Stimulated activated CD4-positive, alpha-beta T cell treated with anti-CD3 and anti-CD28 coated beads, Interleukin-12 subunit alpha, Interleukin-12 subunit beta, amount 100 ng/mL, for 24 hours (primary cell): ENCODE measurements around the gene LSM10.
A peak's percentile ranks its signal among the peaks of the same experiment; 100 is the strongest.

Experiments used
- DNase-seq, 2 experiments: peaks; one replicate each; pipeline ENCODE4 v3.0.0-alpha.2; 2020; ENCODE audit warnings: low read depth in 2 of 2

LSM10 gene

DNA sequence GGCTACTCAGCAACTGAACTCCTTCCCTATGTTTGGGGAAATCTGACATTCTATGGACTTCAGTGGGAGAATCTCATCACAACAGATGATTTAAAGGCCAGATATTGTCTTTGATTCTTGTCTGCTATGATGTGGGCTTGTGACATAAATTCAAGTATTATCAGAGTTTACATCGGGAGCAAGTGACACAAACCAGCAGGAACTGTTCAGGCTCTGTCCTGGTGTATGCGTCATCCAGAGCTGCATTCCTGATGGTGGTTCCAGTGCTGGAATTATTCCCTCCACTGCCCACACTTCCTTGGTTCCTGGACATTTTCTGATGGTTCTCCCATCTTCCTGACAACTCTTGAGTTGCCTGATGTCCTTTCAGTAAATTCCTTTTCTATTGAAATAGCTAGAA lies 10.8 kb upstream of the LSM10 start:
- DNase-seq: no peak

DNA sequence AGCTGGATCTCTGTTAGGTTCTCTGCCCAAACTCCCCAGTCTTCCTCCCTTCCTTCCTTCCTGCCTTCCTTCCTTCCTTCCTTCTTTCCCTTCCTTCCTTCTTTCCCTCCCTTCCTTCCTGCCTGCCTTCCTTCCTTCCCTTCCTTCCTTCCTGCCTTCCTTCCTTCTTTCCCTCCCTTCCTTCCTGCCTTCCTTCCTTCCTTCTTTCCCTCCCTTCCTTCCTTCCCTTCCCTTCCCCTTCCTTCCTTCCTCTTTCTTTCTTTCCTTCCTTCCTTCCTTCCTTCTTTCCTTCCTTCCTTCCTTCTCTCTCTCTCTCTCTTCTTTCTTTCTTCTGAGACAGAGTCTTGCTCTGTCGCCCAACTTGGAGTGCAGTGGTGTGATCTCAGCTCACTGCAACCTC lies 8.7 kb upstream of the LSM10 start:
- DNase-seq: no peak

DNA sequence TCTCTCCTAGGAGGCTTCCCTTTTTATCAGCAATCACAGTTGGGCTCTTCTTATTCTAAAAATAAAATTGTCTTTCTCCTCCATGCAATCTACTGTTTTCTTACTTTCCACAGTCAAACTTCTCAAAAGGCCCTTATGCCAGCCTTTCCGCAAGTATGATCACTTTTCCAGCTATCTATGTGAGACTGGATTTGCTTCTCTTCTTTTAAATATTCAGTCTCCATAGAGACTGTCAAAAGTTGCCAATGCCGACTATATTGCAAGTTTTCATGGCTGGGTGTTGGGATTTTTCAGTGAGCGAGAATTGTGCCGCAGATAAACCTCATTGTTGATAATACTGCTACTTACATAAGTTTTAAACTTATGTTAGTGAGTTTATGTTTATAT lies 4.8 kb upstream of the LSM10 start:
- DNase-seq: no peak

DNA sequence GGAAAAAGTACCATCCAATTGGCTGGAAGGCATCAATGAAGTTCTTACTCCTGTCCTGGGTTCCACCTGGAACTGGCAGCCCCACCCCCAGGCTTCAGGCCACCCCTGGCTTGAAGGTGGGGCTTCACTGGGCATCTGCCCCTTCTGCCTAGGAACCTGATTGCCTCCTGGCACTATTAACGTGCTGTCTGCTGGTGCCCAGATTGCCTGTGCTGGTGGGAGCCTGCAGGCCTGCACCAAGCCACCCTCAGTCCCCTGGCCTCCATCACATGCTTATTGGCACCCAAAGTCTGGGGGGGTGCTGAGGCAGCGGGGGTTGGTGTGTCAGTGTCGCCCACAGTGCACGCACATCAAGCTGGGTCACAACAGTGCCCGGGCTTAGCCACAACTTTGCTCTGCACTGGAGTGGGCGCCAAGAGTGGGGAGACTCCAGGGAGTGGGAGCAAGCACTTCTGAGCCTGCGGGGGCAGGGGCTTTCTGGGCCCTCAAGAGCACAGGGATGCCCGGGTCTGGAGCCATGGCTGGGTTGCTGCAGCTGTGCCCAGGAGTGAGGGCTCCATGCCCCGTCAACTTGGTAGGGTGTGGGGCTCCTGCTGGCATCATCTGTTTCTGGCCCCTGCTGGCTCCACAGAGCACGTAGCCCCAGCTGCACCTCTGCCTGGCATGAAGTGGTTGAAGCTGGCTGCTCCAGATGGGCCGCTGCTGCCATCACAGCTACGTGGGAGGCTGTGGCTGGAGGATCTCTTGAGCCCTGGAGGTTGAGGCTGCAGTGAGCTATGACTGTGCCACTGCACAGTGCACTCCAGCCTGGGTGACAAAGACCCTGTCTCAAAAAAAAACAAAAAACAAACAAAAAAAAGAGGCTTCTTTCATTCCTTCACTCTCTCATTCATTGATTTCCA lies 4.1 kb upstream of the LSM10 start:
- no peak for DNase-seq

DNA sequence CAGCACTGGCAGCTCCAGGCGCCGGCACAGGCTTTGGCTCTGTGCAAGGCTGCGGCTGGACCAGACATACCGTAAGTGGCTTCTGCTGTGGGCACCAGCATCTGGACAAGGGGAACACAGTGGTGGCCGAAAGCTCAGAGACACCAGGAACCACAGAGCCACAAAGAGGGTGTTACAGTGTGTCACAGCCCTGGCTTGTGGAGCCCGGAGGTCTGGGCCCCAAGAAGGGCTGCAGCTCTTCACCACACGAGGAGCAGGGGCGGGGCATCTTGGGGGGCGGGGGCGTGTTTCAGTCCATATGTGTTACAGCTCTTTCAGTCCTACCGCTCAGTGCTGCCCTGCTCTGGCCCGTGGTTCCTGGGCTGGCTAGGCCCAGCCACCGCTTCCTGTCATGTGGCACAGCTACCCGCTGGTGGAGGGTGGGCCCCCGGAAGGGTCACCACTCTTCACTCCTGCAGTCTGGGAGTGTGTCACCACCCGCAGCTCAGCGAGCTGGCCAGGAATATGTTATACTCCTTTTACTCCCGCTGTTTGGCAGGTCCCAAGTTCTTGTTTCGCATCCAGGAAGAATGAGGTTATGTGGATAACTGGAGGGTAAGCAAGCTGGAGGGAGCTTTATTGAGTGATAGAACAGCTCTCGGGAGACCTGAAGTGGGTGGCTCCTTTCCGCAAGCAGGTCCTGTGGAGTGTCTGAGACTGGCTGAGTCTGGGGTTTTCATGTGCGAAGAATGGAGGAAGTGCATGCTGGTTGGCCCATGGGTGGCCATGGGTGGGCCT lies 3.3 kb upstream of the LSM10 start:
- peak in 1 of 2 experiments; percentile 64 for DNase-seq

DNA sequence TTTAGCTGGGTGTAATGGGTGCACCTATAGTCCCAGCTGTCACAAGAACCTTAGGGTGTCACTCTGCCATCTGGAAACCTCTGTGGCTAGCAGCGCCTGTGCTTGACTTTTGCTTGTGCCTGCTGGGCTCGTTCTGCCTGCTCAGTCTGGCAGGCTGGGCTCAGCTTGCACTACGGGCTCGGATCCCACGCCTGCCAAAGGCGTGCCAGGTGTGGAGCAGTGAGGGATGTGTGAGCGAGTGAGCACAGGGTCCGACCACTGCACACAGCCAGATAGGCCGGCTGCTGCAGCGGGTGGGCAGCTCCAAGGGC lies 2.8 kb upstream of the LSM10 start:
- DNase-seq: no peak

DNA sequence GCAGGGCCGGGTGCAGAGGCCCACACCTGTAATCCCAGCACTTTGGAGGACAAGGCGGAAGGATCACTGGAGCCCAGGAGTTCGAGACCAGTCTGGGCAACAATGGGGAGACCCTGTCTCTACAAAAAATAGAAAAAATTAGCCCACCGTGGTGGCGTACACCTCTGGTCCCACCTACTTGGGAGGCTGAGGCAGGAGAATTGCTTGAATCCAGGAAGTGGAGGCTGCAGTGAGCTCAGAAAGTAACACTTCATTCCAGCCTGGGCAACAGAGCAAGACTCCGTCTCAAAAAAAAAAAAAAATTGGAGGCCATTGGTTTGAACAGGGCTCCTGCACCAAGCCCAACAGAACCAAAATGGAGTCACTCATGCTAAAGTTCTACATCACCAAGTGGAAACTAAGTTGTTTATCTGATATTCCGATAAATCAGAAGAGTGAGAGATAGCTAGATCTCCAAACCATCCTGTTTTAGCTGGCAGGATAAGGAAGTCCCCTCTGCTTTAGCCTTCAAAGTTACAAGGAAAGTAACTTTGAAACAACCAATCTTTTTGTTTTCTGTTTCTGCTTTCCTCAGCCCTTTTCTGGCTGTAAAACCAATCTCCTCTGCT lies 766 bp upstream of the LSM10 start:
- no peak for DNase-seq

DNA sequence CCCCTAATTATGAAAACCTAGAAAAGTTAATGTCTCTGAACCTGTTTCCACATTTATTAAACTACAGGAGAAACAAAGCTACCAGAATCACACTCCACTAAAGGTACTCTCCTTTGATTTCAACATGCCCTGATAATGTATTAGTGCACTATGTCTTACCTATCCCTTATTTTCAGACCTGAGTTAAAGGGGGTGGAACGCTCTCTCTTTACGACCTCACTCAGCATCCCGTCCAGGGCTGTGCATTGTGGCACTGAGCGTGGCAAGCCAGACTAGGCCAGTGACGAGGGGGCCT lies 678 bp downstream of the LSM10 start:
- peak in 1 of 2 experiments; percentile 24 for DNase-seq

DNA sequence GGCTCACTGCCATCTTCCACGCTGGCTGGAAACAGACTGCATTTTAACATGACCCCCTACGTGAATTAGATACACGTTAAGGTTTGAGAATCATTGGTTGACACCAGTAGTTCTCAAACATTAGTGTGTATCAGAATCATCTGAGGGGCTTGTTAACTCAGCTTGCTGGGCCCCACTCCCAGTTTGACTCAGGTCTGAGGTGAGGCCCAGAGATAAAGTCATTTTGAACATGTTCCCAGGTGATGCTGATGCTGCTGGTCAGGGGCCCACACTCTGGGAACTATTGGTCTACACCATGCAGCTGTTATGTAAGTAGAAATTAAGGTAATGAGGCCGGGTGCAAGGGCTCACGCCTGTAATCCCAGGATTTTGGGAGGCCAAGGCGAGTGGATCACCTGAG lies 1.3 kb downstream of the LSM10 start:
- no peak for DNase-seq

DNA sequence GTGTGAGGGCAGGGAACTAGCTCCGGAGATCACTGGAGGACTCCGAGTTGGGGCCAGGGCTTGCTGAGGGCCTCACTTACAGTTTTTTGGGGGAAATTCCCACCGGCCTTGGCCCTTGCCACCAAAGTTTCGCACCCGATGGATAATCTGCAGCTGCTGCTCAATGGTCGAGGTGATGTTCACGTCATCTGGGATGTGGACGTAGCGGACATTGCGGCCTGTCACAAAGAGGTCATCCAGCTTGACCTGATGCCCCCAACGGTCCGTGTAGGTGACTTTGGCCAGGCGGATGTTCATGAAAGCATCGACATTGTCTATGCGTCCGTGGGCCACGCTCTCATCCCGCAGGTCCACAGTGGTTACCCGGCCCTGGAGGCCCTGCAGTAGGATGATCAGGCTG lies 4.0 kb downstream of the LSM10 start:
- DNase-seq: no peak

DNA sequence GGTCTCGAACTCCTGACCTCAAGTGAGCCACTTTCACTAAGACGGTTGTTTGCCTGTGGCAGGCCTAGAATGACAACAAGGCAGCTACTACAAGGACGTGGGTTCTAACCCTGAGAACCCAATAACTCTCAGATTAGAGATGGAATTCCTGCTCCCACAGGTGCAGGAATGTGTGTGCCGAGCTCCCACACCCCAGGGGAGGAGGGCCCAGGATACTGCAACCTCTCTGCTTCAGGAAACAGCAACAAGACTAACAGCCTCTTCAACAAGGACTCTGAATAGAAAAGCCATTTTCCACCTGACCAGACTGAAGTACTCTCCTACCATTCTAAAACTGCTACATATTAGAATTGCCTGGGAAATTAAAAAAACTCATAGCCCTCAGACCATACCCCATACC lies 4.9 kb downstream of the LSM10 start:
- no peak for DNase-seq

DNA sequence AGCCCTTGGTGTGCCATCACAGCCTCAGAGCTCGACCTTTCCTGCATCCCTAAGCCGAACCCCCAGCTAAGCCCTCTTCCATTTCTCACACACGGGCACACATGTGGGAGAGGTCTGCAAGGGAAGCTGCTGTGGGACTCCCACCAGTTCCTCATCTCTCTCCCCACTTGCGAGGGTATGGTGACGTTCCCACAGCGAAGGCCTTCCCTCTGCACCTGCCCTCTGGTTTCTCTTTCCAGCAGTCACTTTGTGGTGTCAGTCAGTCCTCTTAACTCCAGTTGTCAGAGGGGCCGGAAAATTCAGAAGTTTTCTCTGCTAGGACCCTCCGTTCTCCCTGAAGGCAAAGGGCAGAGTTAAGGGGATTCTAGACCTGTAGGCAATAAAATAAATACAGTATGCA lies 6.4 kb downstream of the LSM10 start:
- DNase-seq: no peak

DNA sequence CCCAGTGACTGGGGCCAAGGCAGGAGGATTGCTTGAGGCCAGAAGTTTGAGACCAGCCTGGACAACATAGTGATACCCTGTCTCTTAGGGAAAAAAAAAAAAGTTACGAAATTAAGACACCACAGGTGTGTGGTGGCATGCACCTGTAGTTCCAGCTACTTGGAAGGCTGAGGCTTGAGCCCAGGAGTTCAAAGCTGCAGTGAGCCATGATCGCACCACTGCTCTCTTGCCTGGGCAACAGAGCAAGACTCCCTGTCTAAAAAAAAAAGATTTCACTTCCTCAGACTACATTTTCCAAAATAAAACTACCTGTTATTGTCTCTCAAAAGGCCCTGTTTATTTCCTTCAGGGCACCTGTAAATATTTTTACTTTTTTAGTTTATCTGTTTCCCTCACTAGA lies 7.3 kb downstream of the LSM10 start:
- DNase-seq: no peak

DNA sequence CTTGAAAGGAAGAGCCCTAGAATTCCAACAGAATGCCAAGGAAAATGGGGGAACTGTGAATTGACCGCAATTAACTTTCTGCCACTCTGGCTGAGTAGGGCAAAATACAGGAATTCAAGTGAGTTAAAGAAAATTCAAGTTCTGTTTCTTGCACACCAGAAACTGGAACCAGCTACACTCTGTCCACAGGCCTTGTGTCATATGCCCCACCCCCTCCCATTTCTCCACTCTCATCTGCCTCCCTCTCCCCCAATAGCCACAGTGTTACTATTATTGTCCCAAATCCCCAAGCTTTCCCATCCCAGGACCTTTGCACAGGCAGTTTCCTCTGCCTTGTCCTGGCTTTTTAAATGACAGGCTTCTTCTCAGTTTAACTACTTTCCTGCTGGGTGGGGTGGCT lies 7.7 kb downstream of the LSM10 start:
- no peak for DNase-seq

DNA sequence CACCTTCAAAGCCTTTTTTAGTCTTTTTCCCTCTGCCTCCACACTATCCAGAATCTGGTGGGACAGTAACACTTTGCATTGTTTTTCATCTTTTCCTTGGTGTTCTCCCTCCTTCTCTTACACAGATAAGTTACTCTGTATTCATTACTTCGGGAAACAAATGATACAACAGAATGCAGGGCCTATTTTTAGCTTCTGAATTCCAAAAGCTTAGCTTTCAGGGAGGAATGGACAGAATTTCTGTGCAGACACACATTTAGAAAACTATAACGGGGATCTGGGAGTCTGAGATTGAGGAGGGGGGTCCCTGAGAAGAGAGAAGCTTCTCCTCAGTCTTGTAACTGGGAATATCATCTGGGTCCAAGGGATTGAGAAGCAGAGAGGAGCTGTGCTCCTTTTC lies 8.4 kb downstream of the LSM10 start:
- no peak for DNase-seq

DNA sequence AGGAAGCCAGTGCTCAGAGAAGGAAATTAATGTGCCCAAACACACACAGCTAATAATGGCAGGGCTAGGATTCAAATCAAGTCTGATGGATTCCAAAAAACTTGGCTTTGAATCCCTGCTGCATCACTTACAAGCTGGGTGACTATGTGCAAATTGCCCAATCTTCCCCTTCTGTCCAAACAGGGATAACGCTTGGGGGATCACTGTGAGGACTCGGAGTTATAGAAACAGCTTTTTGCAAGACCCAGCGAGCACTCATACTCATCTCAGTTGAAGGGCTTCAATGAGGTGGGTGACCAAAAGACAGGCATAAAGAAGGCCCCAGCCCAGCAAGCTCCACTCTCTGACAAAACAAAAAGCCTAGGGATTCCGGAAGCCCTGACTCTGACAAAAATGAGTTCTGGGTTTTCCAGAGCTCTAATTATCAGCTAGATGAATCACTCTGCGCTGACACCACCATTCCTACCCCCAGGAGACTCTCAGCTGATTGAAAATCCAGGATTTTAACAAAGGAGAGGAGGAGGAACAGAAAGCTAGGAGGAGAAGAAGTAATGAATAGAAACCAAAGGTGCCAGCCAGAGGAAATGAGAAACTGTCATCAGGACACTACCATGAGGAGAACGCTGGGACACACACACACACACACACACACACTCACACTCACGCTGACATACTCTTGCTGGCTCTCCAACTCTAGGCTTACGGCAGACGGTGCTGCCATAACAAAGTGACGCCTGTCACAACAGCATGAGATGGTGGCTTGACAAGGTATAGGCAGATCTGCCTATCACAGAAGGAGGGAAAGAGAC lies 10.4 kb downstream of the LSM10 start:
- DNase-seq: no peak

DNA sequence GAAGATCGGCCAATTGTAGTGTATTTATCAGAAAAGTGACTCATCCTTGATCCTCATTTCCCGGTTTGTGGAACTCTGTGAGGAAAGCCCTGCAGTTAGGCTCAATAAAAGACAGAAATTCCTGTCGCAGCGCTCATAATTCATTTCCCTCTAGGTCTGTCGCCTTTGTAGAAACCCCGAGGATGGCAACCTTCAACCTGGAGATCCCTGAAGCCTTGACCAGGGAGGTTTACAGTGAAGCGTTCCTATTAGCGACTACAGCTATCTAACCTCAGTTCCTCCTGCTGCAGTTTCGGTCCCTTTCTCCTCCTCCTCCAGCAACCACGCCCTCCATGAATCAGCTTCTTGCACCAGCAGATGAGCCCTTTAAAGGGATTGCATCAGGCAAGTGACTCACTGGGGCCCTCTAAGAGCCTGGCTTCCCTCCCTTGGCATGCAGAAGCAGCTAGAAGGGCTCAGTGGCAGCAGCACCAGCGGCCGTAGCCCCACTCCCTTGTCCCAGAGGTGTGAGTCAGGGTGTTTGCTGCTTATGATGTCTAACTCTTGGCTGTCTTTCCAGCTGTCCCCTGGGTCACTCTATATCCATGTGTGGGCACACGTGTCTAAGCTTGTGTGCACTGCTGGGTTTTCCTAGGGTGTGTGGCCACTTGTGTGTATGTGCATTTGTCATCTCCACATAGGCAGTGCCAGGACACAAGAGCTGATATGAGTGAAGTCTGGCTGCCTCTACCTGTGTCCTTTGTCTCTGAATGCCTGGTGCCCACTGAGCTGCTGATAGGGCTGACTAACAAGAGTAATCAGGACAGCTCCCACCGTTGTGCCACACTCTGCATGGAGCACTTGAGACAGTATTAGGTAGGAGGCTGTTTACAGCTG lies 11.2 kb downstream of the LSM10 start:
- peak; percentile 77 to 89 for DNase-seq

DNA sequence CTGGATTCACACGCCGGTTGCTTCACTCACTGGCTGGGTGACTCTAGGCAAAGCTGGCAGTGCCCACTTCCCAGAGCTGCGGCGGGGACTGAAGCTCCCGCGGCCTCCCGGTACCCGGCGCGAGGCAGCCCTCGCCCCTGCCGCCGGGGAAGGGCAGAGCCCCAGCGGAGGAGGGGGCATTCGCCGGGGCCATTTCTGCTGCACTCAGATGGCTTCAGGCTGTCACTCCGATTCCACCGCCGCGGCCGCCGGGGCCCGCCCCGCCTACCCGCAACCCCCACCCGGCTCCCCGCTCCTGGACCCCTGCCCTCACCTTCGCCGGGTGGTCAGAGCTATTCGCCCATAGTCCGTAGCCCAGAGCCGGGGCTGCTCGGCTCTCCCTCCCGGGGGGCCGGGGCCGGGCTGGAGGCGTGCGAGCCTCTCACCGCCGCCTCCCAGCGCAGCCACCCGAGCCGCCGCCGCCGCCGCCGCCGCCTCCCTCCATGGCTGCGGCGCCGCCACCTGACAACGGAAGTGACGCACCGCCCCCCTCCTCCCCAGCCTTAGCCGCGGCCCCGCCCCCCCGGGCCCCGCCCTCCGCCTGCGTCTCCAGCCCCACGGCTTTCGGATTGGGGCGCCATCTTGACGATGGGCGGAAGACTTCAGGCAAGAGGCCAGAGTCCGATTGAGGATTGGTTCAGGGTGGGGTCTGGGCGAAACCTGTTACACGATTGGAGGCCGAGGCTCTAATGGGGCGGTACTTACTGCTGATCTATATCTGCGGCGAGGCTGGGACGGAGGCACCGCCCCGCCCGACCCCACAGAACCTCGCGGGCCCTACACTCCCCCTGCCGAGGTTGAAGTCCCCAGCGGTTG lies 12.1 kb downstream of the LSM10 start, which contains the start of gene STK40:
Gene STK40 (minus strand): TSS at position 515 of the 855 bp plus-strand sequence. CDS start 24,592 bp downstream, outside the sequence.
- peak; percentile 97 to 98 for DNase-seq

DNA sequence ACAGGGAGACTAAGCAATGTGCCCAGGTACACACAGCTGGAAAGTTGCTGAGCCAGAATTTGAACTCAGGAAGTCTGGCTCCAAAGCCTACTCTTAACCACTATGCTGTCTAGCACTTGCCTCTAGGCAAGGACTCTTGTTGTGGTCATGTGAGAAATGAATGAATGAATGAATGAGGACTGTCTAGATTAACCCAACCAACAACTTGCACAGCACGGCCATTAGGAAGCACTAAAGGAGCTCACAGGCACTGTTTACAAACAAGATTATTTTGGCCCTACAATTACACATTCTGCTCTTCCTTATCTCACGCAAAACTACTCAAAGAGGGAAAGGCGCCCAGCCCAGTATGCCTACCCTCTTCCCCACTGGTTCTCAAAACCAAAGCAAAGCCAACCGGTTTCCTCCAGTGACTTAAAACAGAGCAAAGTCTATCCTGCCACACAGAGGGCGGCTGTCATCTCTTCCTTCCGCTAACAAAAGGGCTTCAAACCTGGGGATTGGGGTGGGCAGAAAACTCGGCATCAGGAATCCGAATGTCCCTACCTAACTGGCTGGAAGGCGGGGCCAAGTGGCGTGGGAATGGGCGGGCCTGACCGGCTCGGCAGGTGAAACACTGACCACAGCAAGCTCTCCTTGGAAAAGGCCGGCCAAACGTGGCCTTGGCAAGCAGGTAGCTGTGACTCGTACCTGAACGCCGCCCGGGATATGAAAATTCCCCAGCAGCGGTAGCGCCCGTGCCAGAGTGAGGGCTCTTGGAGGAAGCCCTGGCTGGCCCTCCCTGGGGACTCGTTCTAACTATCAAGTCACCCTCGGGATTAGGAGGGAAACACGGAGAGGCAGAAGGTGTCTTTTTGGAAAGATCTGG lies 12.9 kb downstream of the LSM10 start:
- peak in 1 of 2 experiments; percentile 21 for DNase-seq
